Ureter (tissue), 1 donor: ENCODE results near the gene TOP1. TPM values are rescaled to one million over a fixed set of nuclear protein-coding genes. Genes with fewer than 3 reads are reported as not detected.
"Not testable (repeated sequence)": the region's sequence is repeated elsewhere in the genome, so short reads cannot be mapped to it uniquely, and the experiment has no call there.

Source experiments
- DNase-seq: peaks from one replicate; pipeline ENCODE4 v3.0.0-alpha.2; 2020; ENCODE audit warnings: low spot score
- total RNA-seq: library from RNA; stranded (reverse); gene quantifications from one replicate; pipeline ENCODE4 v1.2.4, GENCODE V29; 2023
- donor health status: DM: yes; HTN: yes; CAD: no.

Gene TOP1
- total RNA-seq, 1 donor from 2014 or later = 54.5 TPM

DNA sequence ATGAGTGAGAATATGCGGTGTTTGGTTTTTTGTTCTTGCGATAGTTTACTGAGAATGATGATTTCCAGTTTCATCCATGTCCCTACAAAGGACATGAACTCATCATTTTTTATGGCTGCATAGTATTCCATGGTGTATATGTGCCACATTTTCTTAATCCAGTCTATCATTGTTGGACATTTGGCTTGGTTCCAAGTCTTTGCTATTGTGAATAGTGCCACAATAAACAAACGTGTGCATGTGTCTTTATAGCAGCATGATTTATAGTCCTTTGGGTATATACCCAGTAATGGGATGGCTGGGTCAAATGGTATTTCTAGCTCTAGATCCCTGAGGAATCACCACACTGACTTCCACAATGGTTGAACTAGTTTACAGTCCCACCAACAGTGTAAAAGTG lies 99.7 kb downstream of the TOP1 start:
- not testable (repeated sequence) for DNase-seq

DNA sequence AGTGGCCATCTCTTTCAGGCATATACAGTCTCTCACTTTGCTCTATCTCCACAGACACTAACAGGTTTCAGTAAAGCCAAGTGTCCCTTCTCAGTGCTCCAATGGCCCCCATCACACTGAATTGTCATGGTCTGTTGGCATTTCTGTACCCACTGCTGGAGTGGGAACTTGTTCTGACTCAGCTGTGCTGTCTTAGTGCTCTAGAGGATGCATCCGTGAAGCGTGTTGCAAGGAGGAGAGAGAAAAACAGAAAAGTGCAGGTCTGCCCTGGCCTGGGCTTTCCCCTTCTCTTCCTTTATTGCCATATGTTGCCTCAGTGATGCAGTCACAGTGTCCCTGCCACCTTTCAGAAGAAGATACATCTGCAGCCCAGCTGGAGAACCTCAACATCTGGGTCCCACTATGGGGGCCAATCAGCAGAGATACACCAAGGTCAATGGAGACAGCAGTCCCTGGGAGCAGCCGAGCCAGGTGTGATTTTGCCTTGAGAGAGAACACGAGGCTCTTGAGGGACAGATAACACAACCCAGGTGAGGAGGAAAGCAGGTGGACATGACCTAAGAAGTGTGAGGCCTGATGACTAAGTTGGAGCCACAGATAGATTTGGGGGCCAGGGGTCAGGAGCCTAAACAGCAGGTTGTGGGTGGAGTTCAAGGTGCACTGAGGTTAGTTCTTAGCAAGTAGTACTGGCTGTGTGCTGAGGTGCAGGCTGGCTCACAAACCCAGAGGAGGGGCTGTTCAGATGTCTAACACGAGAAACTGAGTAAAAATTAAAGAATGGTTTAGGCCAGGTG lies 103.2 kb downstream of the TOP1 start:
- no peak for DNase-seq

- not testable (repeated sequence) for DNase-seq
These were observed 103.8 kb downstream of the TOP1 start for GRCh38 chr20:41132388-41132775.

- DNase-seq = peak; percentile 71
These were observed 105.2 kb downstream of the TOP1 start for GRCh38 chr20:41133709-41134361.

- no peak for DNase-seq
These were observed 106.0 kb downstream of the TOP1 start for GRCh38 chr20:41134362-41135186.

DNA sequence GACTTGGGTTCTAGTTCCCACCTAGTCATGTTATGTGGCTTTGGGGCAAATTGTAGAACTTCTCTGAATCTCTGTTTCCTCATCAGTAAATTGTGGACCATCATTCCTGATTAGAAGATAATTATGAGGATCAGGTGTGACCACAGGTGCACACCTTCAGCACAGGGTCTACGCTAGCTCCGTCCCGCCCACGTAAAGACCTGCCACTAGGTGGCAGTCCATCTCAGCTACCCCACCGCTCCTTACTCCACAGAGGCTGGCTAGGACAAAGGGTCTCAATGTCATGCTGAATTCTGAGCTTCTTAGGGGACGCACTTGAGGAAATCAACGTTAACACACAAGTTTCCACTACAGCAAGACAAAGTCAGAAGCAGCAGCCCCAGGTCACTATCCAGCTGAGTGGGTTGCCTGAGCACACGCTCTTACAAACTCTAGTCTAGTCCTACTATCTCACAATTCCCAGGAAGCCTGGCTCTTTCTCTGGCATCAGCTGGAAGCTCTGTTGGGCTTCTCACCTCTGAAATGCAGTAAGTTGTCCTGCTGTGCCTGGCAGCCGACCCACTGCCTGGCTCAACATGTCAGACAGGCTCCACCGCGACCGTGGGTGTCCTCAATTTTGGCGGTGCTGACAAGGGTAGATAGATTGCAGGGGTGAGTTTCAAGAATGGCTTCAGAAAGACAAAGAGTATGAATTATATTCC lies 106.7 kb downstream of the TOP1 start:
- no peak for DNase-seq

DNA sequence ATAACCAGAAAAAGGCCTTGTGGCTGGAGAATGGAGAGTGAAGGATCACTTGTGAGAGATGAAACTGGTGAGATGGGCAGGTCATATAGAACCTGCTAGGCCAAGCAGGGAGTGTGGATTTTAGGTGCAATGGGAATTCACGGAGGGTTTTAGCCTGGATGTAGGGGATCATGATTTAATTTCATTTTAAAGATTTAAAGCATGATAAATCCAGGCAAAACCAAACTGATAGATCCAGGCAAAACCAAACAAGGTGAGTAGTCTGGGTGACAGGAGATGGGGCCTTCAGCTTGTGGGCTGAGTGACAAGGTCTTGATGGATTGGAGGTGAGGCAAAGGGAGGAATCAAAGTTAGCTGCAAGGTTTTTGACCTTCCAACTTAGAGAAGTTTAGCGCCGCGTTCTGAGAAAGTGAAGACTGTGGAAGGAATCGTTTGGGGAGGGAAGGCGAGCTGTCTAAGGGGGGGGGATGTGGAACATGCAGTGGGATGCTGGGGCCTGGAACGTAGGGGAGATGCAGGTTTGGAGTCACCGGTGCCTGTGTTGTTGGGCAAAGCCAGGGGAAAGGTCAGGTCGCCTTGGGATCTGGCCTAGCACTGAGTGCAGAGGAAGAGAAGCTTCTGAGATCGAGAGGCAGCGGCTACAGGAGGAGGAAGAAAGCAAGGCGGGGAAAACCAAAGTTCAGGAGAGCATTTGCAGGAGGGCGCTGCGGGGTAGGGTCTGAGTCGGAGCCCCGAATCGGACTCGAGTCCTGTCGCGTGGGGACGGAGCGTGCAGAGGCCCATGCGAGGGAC lies 107.5 kb downstream of the TOP1 start:
- DNase-seq = no peak

DNA sequence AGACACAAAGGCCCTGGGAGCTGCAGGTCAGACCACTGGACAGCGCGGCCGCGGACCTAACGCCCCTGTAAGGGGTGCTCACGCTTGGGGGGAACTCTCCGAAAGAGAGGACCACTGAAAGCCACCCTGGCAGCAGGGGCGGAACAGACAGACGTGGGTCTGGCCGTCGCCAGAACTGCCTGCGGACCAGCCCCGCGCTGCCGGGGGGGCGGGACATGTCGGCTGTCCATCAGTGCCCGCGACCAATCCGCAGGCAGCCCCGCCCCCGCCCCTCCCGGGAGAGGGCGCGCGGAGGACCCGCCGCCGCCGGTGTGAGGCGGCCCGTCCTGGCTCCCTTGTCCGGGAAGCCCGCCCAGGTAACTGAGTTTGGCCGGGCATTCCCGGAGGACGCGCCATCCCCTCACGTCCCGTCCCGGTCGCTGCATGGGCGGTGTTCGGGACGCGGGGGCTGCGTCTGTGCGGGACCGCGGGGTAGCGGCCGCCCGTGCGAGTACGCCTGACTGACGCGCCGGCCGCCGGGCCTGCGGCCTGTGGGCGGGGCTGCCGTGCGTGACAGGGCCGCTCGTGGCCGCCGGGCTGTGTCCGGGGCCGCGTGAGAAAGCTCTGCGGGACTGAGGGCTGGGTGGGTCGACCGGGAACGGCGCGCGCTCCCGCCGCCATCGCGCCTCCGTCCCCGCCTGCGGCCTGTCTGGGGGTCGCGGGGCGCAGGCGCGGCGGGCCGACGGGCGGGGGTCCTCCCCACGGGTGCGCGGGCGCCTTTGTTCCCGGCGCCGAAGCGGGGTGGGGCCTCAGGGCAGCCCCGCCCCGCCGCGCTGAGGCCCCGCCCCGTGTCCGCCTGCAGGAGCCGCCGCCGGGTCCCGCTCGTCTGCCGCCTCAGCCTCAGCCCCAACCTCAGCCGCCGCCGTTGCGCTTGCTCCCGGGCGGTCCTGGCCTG lies 108.3 kb downstream of the TOP1 start, which contains the start of gene PLCG1:
Gene PLCG1 (plus strand): TSS at position 864 of the 934 bp plus-strand sequence. CDS start 99 bp downstream, outside the sequence.
- peak; percentile 91 for DNase-seq

DNA sequence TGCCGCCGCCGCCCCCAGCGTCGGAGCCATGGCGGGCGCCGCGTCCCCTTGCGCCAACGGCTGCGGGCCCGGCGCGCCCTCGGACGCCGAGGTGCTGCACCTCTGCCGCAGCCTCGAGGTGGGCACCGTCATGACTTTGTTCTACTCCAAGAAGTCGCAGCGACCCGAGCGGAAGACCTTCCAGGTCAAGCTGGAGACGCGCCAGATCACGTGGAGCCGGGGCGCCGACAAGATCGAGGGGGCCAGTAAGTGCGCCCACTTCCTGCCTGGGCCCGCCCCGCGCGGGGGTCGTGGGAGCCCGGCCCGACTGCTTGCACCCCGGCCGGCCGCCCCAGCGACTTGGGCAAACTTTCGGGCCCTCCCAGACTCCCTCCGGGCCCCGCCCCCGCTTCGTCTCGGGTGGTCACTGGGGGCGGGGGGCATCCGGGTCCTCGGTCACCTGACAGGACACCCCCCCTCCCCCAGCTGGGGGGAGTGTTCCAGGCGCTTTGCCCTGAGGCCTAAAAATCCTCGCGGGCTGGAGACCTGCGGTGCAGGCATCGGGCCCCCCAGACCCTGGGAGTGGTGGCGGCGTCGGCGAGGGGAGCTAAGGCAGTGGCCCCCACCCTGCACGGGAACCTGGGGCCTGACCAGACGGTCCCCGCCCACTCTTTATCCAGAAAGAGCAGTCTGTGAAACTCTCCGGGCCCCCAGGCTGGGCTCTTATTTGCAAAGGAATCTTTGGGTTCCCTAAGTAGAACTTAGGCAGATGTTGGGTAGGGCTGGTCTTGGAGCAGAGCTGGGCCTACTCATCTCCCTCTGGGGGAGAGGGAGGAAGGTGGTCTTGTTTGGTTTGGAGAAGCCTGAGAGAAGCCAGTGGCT lies 109.2 kb downstream of the TOP1 start:
- peak; percentile 81 for DNase-seq

GRCh38 chr20:41138475-41139226 lies 110.0 kb downstream of the TOP1 start:
- DNase-seq = no peak

- no peak for DNase-seq
These were observed 110.8 kb downstream of the TOP1 start for GRCh38 chr20:41139227-41140093.

DNA sequence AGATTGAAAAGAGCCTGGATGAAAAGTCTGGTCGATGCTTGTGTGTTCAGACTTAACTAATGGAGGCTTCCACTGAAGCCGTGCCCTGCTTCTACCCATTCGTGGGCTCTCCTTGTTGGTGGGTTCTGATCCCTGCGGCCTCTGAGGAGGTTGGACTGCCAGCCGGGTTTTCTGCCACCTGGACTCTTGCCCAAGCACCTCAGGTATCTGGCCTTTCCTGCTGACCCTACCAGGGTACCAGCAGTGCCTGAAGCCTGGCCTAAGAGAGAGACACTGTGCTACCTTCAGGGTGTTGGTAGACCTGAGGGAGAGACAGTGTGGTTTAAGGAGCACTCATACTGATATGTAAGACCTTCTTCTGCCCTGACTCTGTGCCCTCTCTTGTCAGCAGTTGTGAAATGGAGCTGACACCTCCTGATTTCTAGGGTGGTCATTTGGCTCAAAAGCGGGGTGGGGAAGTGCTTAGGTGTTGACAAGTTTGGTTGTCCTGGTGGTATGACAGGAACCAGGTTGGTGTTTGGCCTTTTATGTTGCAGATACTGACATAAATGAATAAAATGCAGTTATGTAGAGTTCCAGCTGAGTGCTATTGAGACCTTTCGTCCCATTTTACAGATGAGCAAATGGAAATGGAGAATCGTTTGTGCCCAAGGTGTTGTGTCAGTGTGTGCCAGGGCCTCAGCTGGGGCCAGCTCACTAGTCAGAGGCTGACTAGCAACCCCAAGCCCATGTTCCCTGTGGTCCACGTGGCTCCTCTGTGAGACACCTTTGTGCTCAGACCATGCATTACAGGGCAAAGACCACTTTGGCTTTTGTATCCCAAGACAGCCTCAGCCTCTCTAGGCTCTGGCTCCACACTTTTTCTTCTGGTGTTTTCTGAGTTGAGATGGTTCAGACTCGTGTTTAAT lies 111.9 kb downstream of the TOP1 start:
- DNase-seq = no peak

- DNase-seq = no peak
These were observed 112.7 kb downstream of the TOP1 start for GRCh38 chr20:41141153-41141815.

DNA sequence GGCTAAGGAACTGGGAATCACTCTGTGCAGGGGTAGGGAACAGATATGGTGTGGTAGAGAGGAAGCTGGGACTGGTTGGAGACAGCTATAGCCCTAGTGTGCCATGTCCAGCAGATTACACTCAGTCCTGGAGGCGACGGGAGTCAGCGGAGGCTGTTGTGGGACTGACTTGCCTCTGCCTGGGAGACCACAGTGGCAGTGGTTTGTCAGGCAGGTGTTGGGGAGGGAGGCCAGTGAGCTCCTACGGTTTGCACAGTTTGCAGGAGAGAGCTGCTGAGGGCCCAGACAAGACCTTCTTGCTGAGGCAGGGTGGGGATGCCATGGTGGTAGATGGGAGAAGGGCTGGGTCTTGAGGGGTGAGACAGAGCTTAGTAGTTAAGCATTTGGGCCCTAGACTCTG lies 113.6 kb downstream of the TOP1 start:
- no peak for DNase-seq

DNA sequence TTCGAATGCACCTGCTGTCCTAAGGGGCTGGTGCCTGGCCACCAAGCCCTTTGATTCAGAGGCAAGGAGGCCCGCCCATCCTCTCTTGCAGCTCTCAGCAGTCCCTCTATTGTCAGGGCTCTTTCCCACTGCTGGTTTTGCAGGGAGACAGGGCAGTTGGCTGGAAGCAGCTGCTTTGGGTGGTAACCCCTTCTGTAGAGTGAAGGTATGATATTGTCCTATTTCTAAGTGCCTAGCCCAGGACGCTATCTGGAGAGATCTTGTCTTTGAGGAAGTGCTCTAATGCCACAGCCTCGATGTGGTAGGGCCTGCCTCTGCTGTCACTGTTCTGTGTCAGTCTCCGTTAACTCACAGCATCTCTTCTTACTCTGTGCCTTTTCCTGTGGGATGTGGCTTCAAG lies 114.3 kb downstream of the TOP1 start:
- DNase-seq = no peak
